ENCODE results near the gene CORO7.

- TF ChIP-seq, protein P1, sequence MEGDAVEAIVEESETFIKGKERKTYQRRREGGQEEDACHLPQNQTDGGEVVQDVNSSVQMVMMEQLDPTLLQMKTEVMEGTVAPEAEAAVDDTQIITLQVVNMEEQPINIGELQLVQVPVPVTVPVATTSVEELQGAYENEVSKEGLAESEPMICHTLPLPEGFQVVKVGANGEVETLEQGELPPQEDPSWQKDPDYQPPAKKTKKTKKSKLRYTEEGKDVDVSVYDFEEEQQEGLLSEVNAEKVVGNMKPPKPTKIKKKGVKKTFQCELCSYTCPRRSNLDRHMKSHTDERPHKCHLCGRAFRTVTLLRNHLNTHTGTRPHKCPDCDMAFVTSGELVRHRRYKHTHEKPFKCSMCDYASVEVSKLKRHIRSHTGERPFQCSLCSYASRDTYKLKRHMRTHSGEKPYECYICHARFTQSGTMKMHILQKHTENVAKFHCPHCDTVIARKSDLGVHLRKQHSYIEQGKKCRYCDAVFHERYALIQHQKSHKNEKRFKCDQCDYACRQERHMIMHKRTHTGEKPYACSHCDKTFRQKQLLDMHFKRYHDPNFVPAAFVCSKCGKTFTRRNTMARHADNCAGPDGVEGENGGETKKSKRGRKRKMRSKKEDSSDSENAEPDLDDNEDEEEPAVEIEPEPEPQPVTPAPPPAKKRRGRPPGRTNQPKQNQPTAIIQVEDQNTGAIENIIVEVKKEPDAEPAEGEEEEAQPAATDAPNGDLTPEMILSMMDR (IDR thresholded peaks at IDR 0.05 in 4 of 5, conservative IDR thresholded peaks at IDR 0.05 in 1 of 5): no peak
- TF ChIP-seq POLR2A (IDR thresholded peaks at IDR 0.05): no peak
Observed at GRCh38 chr16:4411684-4412083, 4.7 kb downstream of the CORO7 start.
